CD4-positive, alpha-beta T cell treated with Interleukin-21 for 1 hour (primary cell): ENCODE results near the gene PACRG.

Experiments
- DNase-seq: peaks from one replicate; pipeline ENCODE4 v3.0.0-alpha.2; 2020

The PACRG gene

DNA sequence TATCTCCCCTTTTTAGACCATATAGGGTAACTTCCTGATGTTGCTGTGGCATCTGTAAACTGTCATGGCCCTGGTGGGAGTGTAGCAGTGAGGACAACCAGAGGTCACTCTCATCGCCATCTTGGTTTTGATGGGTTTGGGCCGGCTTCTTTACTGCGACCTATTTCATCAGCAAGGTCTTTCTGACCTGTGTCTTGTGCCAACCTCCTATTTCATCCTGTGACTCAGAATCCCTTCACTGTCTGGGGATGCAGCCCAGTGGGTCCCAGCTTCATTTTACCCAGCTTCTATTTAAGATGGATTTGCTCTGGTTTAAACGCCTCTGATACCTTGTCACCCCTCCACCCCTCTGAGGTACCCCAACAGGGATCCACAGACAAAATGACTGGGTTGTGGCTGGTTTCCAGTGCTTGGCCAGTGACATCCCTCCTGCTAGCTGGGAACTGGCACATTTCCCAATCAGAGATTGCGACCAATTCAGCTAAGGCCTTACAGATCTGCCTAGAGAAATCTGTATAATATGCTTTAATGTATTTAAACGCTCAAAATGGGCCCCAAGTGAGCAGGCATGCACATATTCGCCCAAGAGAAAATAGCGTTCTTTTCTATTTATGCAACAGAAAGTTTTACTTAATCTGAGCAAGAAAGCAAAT, 371.2 kb downstream of the PACRG start:
- no peak for DNase-seq

DNA sequence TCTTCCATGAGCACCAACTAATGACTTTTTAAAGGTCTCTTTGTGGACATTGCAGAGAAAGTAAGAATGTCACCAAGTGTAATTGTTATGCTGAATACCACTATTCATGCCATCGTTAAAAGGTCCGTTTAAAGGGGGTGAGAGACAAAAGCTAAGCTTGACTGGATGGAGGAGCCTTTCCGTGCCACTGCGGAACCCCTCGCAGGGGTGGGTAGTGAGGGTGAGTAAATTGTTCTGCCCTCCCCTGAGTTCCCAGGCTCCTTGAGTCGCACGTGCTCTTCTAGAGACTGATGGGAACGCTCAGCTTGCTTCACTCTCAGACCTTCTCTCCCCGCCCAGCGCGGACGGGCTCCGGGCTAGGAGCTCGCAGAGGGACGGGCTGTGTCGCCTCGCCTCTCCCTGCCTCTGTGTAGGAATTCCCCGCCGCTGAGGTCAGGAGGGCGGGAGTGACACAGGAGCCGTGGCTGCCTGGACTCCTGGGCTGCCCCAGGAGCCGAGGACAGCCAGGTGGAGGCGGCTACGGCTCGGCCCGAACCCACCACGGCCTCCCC, 371.9 kb downstream of the PACRG start:
- DNase-seq, result no peak

DNA sequence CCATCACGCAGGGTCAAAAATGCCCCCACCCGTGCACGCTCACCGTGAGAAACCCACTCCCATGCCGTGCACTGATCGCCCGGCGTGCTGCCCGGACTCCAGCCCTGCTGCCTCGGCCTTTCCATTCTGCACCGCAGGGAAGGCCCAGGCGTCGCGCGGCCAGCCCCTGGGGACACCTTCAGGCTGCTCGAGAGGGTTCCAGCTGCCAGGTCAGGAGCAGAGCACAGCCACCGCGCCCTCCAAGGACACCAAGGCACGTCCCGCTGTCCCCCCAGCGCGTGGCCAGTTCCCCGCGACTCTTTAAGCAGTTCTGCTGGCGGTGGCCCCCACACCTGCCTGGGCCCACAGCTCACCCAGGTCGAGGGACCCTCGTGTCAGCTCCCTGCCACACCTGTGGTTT, 372.5 kb downstream of the PACRG start:
- DNase-seq, result no peak

DNA sequence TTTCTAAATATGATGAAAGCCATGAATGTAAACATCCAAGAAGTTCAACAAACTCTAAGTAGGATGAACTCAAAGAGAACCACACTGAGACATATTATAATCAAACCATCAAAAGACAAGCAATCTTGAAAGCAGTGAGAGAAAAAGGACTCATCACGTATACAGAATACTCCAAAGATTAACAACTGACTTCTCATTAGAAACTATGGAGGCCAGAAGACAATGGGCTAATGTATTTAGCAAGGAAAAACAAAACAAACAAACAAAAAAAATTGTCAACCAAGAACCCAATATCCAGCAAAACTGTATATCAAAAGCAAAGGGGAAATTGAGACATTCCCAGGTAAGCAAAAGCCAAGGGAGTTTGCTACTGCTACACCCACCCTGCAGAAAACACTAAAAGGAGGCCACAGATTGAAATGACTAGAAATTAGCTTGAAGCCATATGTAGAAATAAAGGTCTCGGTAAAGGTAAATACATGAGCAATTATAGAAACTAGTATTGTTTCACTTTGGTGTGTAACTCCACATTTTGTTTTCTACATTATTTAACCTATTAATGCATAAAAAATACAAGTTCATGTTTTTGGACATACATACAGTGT, 385.7 kb downstream of the PACRG start:
- no peak for DNase-seq

DNA sequence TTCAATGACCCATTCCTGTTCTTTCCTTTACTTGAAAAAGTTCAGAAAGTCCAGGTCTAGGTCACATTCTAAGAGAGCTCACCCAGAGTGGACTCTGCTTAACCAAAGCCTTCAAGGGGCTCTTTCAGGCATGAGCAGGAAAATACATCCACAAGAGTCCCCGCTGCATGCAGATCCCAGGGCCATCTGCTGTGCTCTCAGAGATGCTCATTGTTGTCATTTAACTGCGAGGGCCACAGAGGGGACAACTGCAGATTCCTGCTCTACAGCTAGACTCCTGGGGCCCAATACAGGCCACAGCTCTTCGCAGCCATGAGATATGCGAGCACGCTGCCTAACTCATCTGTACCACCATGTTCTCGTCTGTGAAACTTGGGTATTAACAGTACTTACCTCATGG, 391.2 kb downstream of the PACRG start:
- no peak for DNase-seq

DNA sequence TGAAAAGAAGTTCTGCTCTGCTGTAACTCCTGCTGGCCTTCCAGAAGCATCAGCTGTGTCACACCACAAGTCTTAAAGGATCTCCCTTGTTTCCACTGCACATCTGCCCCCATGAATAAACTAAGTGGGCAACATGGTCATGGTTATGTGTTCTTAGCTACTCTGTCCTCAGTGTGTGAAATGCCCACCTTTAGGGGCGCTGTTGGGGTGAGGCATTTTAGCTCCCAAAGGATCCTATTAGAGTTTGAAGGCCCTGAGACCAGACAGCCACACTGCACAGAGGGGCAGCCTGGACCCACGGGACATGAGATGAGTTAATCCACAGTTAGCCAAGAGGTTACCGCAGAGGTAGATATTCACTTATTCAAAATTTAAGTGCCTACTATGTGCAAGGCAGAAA, 392.4 kb downstream of the PACRG start:
- DNase-seq, result no peak

DNA sequence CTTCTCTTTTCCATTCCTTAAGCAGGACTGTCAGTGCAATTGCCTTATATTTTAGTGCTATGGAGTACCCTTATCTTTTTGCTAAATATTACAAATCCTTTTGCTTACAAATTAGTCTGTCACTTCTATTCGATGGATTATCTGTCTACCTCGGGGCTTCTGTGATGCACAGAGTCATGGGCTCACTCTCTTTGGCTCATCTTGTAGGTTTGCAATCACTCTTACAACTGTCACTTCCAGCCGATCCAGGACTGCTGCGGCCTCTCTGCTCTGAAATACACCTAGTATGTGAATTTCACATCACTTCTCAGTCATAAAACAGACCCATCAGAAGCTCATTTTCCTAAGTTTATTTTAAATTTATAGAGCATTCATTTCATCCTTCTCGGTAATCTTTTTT, 393.5 kb downstream of the PACRG start:
- DNase-seq, result no peak

DNA sequence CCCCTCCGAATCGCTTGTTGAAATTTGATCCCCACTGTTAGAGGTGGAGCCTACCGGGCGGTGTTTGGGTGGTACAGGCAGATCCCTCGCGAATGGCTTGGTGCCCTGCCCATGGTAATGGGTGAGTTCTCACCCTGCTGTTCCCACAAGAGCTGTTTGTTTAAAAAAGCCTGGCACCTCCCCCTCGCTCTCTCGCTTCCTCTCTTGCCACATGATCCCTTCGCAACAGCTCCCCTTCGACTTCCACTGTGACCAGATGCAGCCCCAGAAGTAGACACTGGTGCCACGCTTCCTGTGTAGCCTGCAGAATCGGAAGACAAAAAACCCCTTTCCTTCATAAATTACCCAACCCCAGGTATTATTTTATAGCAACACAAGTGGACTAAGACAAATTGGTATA, 394.6 kb downstream of the PACRG start:
- DNase-seq, result no peak

DNA sequence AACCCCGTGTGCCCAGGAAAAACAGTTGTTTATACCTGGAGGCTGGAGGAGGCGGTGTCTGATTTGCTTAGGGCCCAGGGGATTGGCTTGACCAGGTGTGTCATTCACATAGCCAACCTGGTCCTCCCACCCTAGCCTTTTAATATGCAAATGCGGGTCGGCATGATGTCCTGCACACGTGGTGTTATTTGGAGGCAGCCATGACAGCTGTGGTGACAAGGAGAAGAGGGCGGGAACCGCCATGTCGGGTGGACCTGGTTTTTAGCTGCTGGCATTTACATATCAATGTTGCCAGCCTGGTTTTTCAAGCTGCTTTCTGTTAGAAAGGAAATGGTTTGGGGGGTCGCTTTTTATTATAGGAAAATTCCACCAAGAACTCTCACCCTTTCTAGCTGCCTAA, 395.3 kb downstream of the PACRG start:
- DNase-seq, result no peak

DNA sequence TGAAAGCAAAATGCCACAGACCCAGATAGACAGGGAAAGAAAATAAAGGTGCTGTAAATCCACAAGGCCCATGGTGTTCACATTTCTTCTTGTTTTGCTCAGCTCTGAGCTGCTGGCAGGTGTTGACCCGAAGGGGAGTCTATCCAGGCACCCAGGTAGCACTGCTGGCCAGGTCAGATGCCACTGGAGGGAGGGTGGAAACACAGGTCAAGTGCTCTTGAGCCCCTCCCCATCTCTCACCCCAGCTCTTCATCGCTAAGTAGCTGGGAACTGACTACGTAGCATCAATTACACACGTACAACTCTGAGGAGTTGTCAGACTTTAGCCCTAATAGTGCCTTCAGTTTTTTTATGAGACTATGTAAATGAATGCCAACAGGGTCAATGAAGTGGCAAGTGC, 399.0 kb downstream of the PACRG start:
- no peak for DNase-seq

DNA sequence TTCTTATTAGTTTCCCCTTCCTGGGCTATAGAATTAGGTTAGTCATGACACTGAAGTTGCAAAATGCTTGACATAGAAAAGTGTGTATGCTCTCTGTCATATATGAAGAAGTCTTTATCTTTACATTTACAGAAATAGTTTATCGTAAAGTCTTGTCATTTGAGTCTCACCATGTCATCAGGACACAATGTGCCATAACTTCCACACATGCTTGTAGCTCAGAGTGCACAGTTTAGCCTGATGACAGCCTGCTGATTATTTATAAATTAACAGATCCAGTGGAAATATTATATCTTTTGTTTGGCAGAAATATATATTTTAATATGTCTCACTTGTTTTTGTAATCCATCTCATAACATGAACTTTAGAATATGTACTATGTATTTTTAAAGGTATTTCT, 399.8 kb downstream of the PACRG start:
- DNase-seq, result no peak

DNA sequence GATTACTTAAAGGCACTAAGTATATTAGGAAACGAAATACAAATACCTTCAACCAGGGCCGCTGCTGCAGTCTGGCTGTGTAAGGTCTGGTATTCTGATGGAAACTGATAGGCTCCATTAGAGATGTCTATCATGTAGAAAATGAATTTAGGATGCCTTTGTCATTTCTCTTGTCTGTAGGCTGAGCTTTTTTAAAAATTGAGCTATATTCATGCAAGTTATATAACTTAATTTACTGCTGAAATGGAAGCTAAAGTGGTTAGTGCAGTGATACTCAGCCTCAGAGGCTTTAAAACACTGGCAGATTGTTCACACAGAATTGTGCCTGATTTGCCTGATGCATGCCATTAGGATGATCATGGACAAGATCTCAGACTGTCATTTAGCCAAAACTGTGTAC, 400.6 kb downstream of the PACRG start:
- DNase-seq, result no peak

DNA sequence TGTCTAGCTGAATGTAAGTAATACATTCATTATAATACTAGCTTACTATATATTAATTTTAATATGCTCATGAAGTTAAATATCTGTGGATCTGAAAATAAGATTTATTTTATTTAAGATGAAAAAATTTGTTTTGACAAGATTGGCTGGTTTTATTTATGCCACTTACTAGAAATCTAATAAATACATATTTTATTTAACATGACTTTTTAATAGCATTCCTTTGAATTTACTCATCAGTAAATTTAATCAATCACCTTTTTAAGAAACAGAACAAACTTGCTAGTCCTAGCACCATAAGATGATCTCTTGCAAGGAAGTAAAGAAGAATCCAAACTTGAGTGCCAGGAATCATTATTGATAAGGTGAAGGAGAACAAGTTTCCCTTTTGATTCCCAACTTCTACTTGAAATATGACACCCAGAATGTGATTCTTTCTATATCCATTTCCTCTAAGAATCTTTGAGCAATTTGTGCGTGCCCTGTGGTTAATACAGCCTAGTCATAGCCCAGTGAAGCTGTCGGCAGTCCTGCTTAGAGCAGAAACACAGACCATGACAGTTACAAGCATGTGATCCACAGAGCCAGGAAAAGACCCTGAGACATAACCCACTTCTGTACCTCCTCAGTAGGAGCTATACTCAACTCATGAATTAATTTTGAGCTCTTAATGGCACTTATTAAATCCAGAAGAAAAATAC, 404.4 kb downstream of the PACRG start:
- DNase-seq, result no peak

DNA sequence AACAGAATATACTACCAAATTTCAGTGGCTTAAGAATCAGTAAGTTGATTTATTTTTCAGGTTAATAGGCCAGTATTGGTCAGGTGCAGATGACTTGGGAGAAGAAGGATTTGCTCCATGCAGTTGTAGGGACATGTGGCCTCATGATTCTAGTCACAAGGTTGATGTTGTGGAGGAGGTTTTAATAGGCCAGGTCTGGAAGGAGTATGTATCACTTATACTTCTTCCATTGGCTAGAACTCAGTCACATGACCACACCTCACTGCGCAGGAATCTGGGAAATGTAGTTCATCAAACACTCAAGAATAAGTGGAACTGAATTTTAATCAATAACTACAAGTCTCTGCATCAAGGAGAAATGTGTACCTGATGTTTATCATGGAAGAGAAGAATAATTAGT, 405.2 kb downstream of the PACRG start:
- DNase-seq, result no peak

DNA sequence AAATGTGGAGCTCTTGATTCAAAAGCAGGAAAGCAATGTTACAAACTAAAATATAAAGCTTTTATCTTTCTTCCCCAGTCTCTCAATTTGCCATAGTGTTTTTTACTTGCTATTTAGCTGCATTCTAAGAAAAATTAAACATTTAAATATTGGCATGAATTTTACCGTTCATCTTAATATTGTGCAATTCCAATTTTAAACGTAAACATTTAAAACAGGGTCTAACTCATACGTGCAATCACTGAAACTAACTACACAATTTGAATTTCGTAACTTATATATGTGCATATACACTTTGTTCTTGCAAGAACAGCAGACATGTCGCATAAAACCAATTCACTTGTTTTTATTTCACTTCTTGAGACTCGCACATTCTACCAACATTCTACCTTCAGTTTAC, 405.9 kb downstream of the PACRG start:
- DNase-seq, result no peak

DNA sequence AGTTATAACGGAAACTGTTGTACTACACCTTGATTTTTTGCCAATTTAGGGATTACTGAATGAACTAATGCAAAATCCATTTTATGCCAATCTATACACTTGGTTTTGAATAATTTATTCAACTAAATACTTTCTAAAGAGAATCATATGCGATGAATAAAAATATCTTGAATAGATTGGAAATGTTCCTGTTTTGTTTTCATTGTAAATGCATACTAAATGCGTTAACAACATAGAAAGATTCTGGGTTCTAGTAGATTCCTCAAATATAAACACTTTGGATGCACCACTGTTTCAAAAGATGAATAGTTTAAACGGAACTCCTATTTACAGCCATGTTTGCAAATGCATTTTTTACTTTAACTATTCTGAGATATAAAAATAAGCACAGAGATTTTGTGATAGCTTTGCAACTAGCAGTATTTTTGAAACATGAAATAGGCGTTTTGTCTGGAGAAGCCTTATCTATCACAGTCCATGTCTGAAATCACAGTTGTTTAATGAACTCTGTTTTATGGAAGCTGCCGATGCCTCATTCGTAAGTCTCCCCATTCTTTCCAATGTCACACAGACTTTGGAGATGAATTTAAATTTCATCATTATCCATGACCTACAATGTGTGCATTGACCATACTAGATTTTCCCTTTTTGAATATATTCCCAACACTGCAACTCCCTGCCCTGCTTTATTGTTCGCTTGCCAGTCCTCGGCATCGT, 409.1 kb downstream of the PACRG start:
- DNase-seq, result no peak

DNA sequence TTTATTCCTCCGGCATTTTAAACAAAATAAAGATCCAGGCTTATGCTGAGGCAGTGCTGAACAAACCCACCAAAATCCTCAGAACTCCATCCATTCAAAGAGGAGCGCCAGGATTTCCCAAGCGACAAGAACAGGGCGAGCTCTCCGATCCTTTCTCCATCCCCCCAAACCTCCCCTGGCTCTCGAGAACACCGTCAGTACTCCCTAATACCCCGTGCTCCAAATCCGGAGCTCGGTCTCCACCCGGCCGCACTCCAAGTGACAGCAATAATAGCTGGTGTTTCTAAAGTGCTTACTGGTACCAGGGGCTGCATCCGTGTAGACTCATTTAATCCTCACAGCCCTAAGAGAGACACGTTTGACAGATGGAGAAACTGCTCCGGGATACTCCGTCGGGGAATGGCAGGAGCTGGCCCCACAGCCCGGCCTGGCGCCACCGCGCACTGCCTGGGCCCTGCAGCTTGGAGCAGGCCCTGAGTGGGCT, 409.7 kb downstream of the PACRG start:
- no peak for DNase-seq

DNA sequence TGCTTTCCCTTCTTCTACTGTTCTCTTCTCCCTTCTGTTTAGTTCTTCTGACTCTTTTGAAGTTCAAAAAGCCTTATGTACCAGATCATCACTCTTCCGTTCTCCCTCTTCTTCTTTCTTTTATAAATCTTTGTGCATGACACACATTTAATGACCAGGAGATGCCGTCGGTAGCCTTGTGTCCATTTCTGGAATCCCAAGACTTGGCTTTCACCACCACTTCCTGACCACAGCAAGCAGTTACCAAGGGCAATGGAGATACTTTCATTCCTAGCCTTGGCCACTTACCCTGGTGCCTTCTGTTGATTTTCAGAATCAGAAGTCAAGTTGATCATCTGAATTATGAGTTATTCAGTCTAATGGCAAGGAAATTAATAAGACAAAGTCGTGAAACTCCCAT, 418.3 kb downstream of the PACRG start:
- DNase-seq, result no peak

DNA sequence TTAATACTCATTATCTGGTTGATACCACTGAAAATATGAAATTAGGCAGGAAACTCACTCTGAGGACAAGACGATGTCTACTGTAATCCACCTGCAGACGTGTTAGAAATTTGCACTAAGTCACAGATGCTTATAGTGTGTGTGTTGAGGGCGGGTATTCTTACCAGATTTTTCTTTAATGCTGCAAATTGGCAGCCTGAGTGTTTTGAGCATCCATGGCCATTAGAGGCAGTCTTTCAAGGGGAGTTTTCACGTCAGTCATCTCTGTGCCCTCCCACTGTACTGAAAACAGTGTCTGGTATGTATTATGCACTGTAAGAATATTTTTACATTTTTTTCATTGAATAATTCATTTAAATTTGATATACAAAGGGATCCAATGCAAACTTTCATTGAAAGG, 420.2 kb downstream of the PACRG start:
- DNase-seq, result no peak

DNA sequence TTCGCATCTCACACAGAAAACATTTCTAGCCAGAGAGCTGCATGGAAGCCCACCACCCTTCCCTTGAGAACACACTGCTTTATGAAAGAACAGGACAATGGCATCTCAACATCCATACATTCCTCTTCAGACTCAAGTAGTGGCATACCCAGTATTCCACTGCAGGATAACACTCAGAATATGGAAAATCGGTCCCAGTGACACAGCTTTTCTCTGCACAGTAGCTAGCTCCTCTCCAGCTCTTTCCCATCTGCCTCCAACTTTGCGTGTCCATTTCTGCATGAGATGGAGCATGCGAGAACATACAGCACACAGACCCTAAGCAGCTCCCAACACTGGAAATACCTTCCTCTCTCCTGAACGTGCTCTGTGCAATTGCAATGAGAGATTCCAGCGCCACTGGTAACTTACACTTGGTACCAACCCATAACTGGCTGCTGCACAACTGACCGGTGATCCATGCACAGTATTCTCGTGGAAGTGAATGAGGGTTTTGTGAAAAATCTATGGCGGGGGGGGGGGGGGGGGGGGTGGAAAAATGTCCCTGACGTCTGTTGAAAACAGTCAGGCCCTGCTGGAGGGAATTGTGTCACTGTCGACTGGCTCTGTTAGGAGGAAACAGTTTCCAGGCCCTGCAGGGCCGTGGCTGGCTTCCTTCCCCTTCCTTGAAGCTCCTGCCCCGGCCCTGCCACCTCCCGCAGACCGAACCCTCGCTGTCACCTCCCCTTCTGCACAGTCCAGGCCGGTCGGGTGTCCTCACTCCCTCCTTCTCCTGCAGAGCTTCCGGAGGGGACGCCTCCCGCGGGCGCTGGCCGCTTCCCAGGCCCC, 420.9 kb downstream of the PACRG start:
- DNase-seq, result no peak

DNA sequence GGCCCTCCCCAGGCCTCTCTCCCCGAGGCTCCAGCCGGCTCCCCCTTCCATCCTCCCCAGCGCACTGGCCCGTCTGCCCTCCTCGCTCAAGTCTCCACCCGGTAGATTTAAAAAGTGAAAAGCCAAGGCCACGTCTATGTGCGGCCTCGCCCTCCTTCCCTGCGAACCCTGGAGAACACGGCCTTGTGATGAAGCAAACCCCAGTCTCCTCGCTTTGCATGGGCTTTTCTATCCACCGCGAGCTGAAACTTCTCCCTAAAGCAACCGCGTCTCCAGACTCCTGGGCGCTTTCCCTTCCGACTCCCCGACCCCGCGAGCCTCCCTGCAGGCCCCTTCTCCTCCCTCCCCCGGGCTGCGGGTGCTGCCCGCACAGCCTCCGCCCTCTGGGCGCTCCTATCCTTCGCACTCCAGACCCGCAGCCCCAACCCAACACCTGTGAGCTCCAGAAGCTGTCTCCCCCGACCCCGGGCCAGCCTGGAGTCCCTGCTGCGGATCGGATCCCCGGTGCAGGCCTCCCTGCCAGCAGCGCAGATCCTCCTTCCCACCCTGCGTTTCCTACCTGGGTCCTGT, 421.6 kb downstream of the PACRG start:
- DNase-seq, result no peak

DNA sequence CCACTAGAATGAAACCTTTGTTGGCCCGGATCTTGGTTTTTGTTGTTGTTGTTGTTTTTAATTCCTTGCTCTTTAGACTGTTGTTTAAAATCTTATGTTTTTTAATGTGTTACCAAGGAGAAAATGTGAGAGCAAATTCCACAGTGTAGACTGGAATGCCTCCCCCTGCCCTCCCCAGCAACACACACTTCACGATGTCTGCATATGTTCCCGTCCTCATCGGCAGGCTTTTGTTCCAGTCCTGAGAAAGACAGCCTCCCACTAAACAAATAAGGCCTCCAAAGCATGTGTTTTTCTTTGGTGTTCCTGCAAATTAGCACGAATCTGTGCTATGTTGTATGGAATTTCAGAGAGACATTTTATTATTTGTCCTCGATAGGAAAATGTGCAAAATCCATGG, 423.4 kb downstream of the PACRG start:
- no peak for DNase-seq
